T-cell (primary cell): Measurements from ENCODE around the gene HABP2. TPM values are rescaled to one million over a fixed set of nuclear protein-coding genes. Genes with fewer than 3 reads are reported as not detected.

Experiments
- ATAC-seq, 4 experiments: fragments of 200-7000 bp in 3 of 4; fragments of 150-1000 bp in 1 of 4; cut with Tn5 transposase; replicated peaks in 1 of 4; 1 replicate in 3 of 4; 2 replicates in 1 of 4; pipeline ENCODE4 v1.10.0; 2021; ENCODE audit warnings: moderate library complexity in 3 of 4, mild to moderate bottlenecking in 2 of 4, moderate number of reproducible peaks in 1 of 4
- CTCF ChIA-PET, 2 donors: fragments of 300-600 bp; sonication (Branson Sonifier 250); formaldehyde crosslinking; loops; one replicate each; lab custom pipeline; 2022; ENCODE audit warnings: antibody characterized with exemption in 2 of 2; lab: Charles Lee
- POLR2A ChIA-PET, 2 donors: fragments of 300-600 bp; sonication (Branson Sonifier 250); formaldehyde crosslinking; loops; one replicate each; lab custom pipeline; 2022; ENCODE audit warnings: antibody characterized with exemption in 2 of 2; lab: Charles Lee
- DNase-seq, 35 experiments: peaks; one replicate each; pipeline versions ENCODE4 v3.0.0 to v3.0.0-alpha.2; 2013 to 2023
- H3K27ac ChIP-seq: one replicate; pipeline ENCODE4 v1.5.1; 2013; ENCODE audit warnings: low read length
- H3K27me3 ChIP-seq, 2 experiments: replicated peaks in 1 of 2; 1 replicate in 1 of 2; 2 replicates in 1 of 2; pipeline versions ENCODE4 v1.6.1 to v1.7.0; 2013; ENCODE audit warnings: low read length in 1 of 2, mixed read lengths in 1 of 2; ENCODE audit not compliant: control insufficient read depth in 2 of 2, insufficient read depth in 2 of 2; ENCODE audit errors: extremely low read depth in 1 of 2
- H3K36me3 ChIP-seq, 2 donors: 1 replicate in 1 of 2; 2 replicates in 1 of 2; pipeline versions ENCODE4 v1.6.1 to v1.7.0; 2013; ENCODE audit warnings: low read length in 1 of 2; ENCODE audit not compliant: control insufficient read depth in 2 of 2, insufficient read depth in 1 of 2; ENCODE audit errors: extremely low read depth in 1 of 2
- H3K4me1 ChIP-seq, 2 experiments: 1 replicate in 1 of 2; 2 replicates in 1 of 2; pipeline versions ENCODE4 v1.6.1 to v1.7.0; 2013; ENCODE audit warnings: low read length in 2 of 2, mixed read lengths in 1 of 2; ENCODE audit not compliant: insufficient read depth in 2 of 2, control insufficient read depth in 1 of 2; ENCODE audit errors: extremely low read depth in 1 of 2
- H3K4me3 ChIP-seq, 2 donors: 1 replicate in 1 of 2; 2 replicates in 1 of 2; pipeline versions ENCODE4 v1.5.1 to v1.7.0; 2013; ENCODE audit warnings: mild to moderate bottlenecking in 2 of 2, low read length in 1 of 2, moderate library complexity in 1 of 2; ENCODE audit not compliant: control insufficient read depth in 1 of 2; ENCODE audit errors: extremely low read depth in 1 of 2
- H3K9me3 ChIP-seq: 2 replicates; pipeline ENCODE4 v1.7.0; 2013
- H3K27ac Mint-ChIP-seq, 2 donors: one replicate each; pipeline ENCODE4 v1.8.0; 2020 to 2021; ENCODE audit warnings: mild to moderate bottlenecking in 2 of 2, mixed read lengths in 2 of 2
- H3K27me3 Mint-ChIP-seq, 2 donors: one replicate each; pipeline ENCODE4 v1.8.0; 2021 to 2022; ENCODE audit warnings: mixed read lengths in 2 of 2
- H3K36me3 Mint-ChIP-seq: one replicate; pipeline ENCODE4 v1.8.0; 2021; ENCODE audit warnings: mixed read lengths
- H3K4me1 Mint-ChIP-seq, 3 donors: one replicate each; pipeline ENCODE4 v1.8.0; 2020 to 2022; ENCODE audit warnings: mixed read lengths in 3 of 3, mild to moderate bottlenecking in 1 of 3
- H3K4me3 Mint-ChIP-seq, 3 donors: one replicate each; pipeline ENCODE4 v1.8.0; 2020 to 2022; ENCODE audit warnings: mild to moderate bottlenecking in 3 of 3, mixed read lengths in 3 of 3, moderate library complexity in 3 of 3
- H3K9me3 Mint-ChIP-seq, 3 donors: one replicate each; pipeline ENCODE4 v1.8.0; 2020 to 2022; ENCODE audit warnings: mixed read lengths in 3 of 3
- WGBS: methylation state at CpG from one replicate; pipeline ENCODE4 v1.1.5; 2013; ENCODE audit warnings: missing lambda C conversion rate; ENCODE audit not compliant: insufficient coverage; 5-methylcytosine and 5-hydroxymethylcytosine counted together
- total RNA-seq, 35 experiments: library from RNA in 6 of 35; stranded (reverse) in 6 of 35; fragments of 120-200 nt in 1 of 35; gene quantifications; one replicate each; pipeline versions ENCODE4 v1.2.1 to v1.2.4 and lab custom pipeline; 2013 to 2026

HABP2 gene
- total RNA-seq, 5 donors from 2014 or later (not counting 1 experiment from before 2014, with no cell fraction given), result 0.13 to 0.28 (median 0.20) TPM; not detected in 2

GRCh38 chr10:113523628-113524027 is 29.2 kb upstream of the HABP2 start:
- no peaks in the 10 kb centered on the region for H3K9me3 ChIP-seq
- Mint-ChIP-seq H3K9me3 (no peaks in the 10 kb centered on the region), H3K27ac (no peak overlapping the region), H3K27me3 (peaks cover 2 to 10% of the 10 kb centered on the region in 2 donors), H3K4me3 (no peak overlapping the region), H3K36me3 (no peaks in the 10 kb centered on the region), H3K4me1 (no peaks in the 10 kb centered on the region)
- H3K4me3 ChIP-seq, result no peak overlapping the region
- H3K27me3 ChIP-seq, result peaks cover 0 to 7% of the 10 kb centered on the region in 2 experiments
- ATAC-seq, result no peak
- no peaks in the 10 kb centered on the region for H3K36me3 ChIP-seq
- CTCF ChIA-PET, result no interaction called here
- WGBS, result no CpG with 5 or more reads among the region's 1 CpG
- no peaks in the 10 kb centered on the region for H3K4me1 ChIP-seq
- H3K27ac ChIP-seq, result no peak overlapping the region
- POLR2A ChIA-PET, result no interaction called here
- no peak for DNase-seq

- peaks cover 1 to 13% of the 10 kb centered on the region in 2 donors for H3K27me3 Mint-ChIP-seq
- no peaks in the 10 kb centered on the region for H3K9me3 Mint-ChIP-seq
- no peak overlapping the region for H3K27ac Mint-ChIP-seq
- POLR2A ChIA-PET, result no interaction called here
- no peaks in the 10 kb centered on the region for H3K36me3 Mint-ChIP-seq
- DNase-seq (no peak), ATAC-seq (no peak)
- WGBS, result no CpG with 5 or more reads among the region's 3 CpGs
- Histone ChIP-seq H3K36me3 (no peaks in the 10 kb centered on the region), H3K9me3 (no peaks in the 10 kb centered on the region), H3K4me1 (no peaks in the 10 kb centered on the region), H3K27ac (no peak overlapping the region), H3K27me3 (peaks cover 0 to 7% of the 10 kb centered on the region in 2 experiments), H3K4me3 (no peak overlapping the region)
- H3K4me1 Mint-ChIP-seq, result no peaks in the 10 kb centered on the region
- no peak overlapping the region for H3K4me3 Mint-ChIP-seq
- CTCF ChIA-PET, result no interaction called here
These were observed 28.7 kb upstream of the HABP2 start for GRCh38 chr10:113524120-113524519.

GRCh38 chr10:113524539-113525490 is 28.0 kb upstream of the HABP2 start:
- Histone ChIP-seq H3K27ac (no peak overlapping the region), H3K36me3 (no peaks in the 10 kb centered on the region), H3K4me3 (no peak overlapping the region), H3K27me3 (peaks cover 0 to 9% of the 10 kb centered on the region in 2 experiments), H3K9me3 (no peaks in the 10 kb centered on the region), H3K4me1 (no peaks in the 10 kb centered on the region)
- 78% methylated on average over 4 of the region's 11 CpGs for WGBS
- Mint-ChIP-seq H3K4me1 (no peaks in the 10 kb centered on the region), H3K9me3 (no peaks in the 10 kb centered on the region), H3K36me3 (no peaks in the 10 kb centered on the region), H3K27me3 (peaks cover 4 to 17% of the 10 kb centered on the region in 2 donors), H3K27ac (no peak overlapping the region), H3K4me3 (no peak overlapping the region)
- DNase-seq (no peak), ATAC-seq (no peak)
- CTCF ChIA-PET, result no interaction called here
- POLR2A ChIA-PET, result no interaction called here

- DNase-seq, result no peak
- Histone ChIP-seq H3K27ac (no peak overlapping the region), H3K4me1 (no peaks in the 10 kb centered on the region), H3K36me3 (no peaks in the 10 kb centered on the region), H3K27me3 (peaks cover 0 to 13% of the 10 kb centered on the region in 2 experiments), H3K9me3 (no peaks in the 10 kb centered on the region), H3K4me3 (no peak overlapping the region)
- Mint-ChIP-seq H3K4me1 (no peaks in the 10 kb centered on the region), H3K27ac (no peak overlapping the region), H3K36me3 (no peaks in the 10 kb centered on the region), H3K4me3 (no peak overlapping the region), H3K27me3 (peaks cover 4 to 17% of the 10 kb centered on the region in 2 donors), H3K9me3 (no peaks in the 10 kb centered on the region)
- CTCF ChIA-PET, result no interaction called here
- POLR2A ChIA-PET, result interaction anchor here in 1 of 2 donors (0.6 kb wide), 1 partner anchor 46 kb away, joined by 3 read pairs; no protein-coding TSS in a partner anchor
- 67% methylated on average over 1 of the region's 5 CpGs for WGBS
- ATAC-seq, result no peak
These were observed 27.1 kb upstream of the HABP2 start for GRCh38 chr10:113525713-113526112.

GRCh38 chr10:113527211-113527906 is 25.5 kb upstream of the HABP2 start:
- peaks cover 5 to 15% of the 10 kb centered on the region in 2 donors for H3K27me3 Mint-ChIP-seq
- Histone ChIP-seq H3K9me3 (no peaks in the 10 kb centered on the region), H3K36me3 (no peaks in the 10 kb centered on the region), H3K4me3 (no peak overlapping the region), H3K27ac (no peak overlapping the region), H3K4me1 (no peaks in the 10 kb centered on the region), H3K27me3 (peaks cover 0 to 13% of the 10 kb centered on the region in 2 experiments)
- no peak overlapping the region for H3K27ac Mint-ChIP-seq
- ChIA-PET POLR2A (no interaction called here), CTCF (interaction anchor here in 1 of 2 donors (0.5 kb wide), 2 partner anchors 15 to 32 kb away, joined by 3 read pairs; no protein-coding TSS in a partner anchor)
- DNase-seq (no peak), ATAC-seq (no peak)
- H3K36me3 Mint-ChIP-seq, result no peaks in the 10 kb centered on the region
- H3K9me3 Mint-ChIP-seq, result no peaks in the 10 kb centered on the region
- 54% methylated on average over 2 of the region's 9 CpGs for WGBS
- no peak overlapping the region for H3K4me3 Mint-ChIP-seq
- H3K4me1 Mint-ChIP-seq, result no peaks in the 10 kb centered on the region

GRCh38 chr10:113528876-113529275 is 24.0 kb upstream of the HABP2 start:
- ChIA-PET POLR2A (no interaction called here), CTCF (interaction anchor here in 1 of 2 donors (0.8 kb wide), 1 partner anchor 173 kb away, joined by 3 read pairs; no protein-coding TSS in a partner anchor)
- WGBS, result 65% methylated on average over 2 of the region's 7 CpGs

More at GRCh38 chr10:113528876-113529275, 24.0 kb upstream of the HABP2 start:
- H3K27me3 ChIP-seq, result peaks cover 0 to 15% of the 10 kb centered on the region in 2 experiments
- H3K9me3 ChIP-seq, result no peaks in the 10 kb centered on the region
- Mint-ChIP-seq H3K4me3 (no peak overlapping the region), H3K36me3 (no peaks in the 10 kb centered on the region), H3K4me1 (no peaks in the 10 kb centered on the region), H3K27me3 (peaks cover 10 to 12% of the 10 kb centered on the region in 2 donors), H3K27ac (no peak overlapping the region), H3K9me3 (no peaks in the 10 kb centered on the region)
- no peaks in the 10 kb centered on the region for H3K36me3 ChIP-seq
- no peak overlapping the region for H3K27ac ChIP-seq
- no peaks in the 10 kb centered on the region for H3K4me1 ChIP-seq
- no peak overlapping the region for H3K4me3 ChIP-seq
- DNase-seq (no peak), ATAC-seq (no peak)
